ENCODE results near the gene RERE.
"Not testable (repeated sequence)": the region's sequence is repeated elsewhere in the genome, so short reads cannot be mapped to it uniquely, and the experiment has no call there.

The RERE gene

DNA sequence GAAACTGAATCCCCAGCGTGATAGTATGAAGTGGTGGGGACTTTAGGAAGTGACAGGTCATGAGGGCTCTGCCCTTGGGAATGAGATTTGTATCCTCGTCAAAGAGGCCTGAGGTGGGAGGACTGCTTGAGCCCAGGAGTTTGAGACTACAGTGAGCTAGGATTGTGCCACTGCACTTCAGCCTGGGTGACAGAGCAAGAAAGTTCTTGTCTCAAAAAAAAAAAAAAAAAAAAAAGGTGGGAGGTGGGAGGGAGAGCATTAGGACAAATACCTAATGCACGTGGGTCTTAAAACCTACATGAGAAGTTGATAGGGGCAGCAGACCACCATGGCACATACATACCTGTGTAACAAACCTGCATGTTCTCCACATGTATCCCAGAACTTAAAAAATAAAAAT, 24.0 kb upstream of the RERE start:
- DNase-seq = no peak
- no peak for ATAC-seq

DNA sequence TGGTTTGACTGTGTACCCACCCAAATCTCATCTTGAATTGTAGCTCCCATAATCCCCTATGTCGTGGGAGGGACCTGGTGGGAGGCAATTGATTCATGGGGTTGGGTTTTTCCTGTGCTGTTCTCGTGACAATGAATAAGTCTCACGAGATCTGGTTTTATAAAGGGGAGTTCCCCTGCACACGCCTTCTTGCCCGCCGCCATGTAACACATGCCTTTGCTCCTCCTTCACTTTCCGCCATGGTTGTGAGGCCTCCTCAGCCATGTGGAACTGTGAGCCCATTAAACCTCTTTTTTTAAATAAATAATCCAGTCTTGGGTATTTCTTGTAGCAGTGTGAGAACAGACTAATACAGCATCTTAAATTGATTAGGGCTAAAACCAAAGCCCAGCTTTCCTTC, 22.6 kb upstream of the RERE start:
- no peak for ATAC-seq

DNA sequence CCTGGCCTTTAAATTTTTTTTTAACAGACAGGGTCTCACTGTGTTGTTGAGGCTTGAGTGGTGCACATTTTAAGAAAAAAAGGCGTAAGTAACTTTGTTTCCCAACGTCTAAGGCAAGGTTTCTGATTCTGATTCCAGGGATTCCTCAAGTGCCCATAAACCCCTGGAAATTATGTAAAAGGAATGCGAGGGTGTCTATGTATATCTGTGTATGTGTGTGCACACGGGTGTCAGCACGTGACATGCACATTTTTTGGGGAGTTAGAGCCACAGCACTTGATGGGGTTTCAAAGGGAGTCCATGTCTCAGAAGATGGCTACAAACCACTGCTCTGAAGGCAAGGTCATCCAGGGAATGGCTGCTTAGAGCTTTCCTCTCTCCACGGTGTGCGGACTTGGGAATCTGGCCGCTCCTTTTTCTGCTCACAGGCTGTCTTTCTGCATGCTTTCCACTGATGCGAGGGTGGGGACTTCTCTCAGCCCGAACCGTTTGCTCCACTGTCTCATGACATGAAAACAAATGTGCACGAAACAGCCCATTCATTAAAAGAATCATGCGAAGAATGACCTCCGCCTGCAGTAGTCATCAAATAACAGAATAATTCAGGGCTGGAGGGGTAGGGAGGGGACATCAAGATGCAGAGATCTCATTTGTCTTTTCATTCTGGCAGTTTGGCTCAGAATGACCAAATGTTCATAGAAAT, 18.7 kb upstream of the RERE start:
- DNase-seq (no peak), ATAC-seq (no peak)

More for the DNA sequence above, 22.6 kb upstream of the RERE start:
- DNase-seq = no peak

DNA sequence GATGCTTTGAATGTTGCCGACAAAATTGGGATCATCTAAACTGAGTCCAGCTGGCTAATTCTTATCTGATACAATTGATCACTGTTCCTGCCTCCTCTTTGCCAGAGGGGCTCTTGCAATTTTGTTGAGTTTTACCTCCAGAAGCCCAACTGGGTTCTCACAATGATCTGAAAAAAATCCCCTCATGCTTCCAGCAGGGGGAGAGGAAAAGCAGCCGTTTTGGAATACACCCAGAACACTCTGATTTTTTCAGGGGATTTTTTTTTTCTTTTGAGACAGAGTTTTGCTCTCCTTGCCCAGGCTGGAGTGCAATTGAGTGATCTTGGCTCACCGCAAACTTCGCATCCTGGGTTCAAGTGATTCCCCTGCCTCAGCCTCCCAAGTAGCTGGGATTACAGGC, 13.9 kb upstream of the RERE start:
- ATAC-seq (no peak), DNase-seq (no peak)

DNA sequence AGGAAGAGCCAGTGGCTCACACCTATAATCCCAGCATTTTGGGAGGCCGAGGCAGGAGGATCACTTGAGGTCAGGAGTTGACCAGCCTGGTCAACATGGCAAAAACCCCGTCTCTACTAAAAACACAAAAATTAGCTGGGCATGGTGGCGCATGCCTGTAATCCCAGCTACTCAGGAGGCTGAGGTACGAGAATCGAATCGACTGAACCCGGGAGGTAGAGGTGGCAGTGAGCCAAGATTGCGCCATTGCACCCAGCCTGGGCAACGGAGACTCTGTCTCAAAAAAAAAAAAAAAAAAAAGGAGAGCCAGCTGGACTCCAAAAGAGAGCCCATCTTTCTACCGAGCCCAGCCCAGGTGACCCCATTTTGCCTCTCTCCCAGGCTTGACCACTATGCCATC, 13.3 kb upstream of the RERE start:
- not testable (repeated sequence) for DNase-seq, ATAC-seq

DNA sequence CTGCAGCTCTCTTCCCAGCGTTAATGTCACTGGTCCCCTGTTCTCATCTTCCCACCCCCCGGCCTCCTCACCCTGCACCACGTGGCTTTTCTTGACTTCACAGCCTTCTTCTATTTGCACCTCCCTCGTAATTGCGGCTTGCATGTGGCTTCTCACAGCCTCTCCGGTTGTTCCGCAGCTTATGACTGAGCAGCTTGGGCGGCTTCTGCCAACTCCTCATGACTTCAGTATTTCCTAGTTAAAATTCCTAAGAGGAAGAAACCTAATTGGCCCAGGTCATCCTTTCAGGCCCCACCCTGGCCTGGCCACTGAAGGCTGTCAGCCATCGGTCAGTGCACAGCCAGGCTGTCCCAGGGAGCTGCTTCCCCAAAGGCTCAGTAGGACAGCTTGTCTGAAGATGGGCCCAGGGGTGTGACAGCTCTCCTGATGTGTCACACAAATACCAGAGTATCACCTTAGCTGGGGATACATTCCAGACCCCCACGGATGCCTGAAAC, 8.6 kb upstream of the RERE start:
- ATAC-seq = no peak

DNA sequence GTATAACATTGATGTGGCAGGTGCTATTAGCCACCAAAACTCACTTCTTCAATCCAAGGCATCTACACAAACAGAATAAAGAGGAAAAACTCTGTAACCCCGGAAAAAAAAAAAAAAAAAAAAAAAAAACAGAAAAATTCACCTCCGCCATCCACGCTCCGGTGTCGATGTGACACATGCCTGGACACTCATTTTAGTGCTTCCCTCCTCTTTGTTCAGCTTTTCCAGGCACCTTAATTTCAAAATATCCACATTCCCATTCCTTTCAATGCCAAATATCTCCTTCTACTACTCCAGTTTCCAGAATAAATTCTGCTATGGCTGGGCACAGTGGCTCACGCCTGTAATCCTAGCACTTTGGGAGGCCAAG, 5.8 kb upstream of the RERE start:
- DNase-seq (no peak), ATAC-seq (no peak)

More for the DNA sequence above, 8.6 kb upstream of the RERE start:
- DNase-seq = no peak

DNA sequence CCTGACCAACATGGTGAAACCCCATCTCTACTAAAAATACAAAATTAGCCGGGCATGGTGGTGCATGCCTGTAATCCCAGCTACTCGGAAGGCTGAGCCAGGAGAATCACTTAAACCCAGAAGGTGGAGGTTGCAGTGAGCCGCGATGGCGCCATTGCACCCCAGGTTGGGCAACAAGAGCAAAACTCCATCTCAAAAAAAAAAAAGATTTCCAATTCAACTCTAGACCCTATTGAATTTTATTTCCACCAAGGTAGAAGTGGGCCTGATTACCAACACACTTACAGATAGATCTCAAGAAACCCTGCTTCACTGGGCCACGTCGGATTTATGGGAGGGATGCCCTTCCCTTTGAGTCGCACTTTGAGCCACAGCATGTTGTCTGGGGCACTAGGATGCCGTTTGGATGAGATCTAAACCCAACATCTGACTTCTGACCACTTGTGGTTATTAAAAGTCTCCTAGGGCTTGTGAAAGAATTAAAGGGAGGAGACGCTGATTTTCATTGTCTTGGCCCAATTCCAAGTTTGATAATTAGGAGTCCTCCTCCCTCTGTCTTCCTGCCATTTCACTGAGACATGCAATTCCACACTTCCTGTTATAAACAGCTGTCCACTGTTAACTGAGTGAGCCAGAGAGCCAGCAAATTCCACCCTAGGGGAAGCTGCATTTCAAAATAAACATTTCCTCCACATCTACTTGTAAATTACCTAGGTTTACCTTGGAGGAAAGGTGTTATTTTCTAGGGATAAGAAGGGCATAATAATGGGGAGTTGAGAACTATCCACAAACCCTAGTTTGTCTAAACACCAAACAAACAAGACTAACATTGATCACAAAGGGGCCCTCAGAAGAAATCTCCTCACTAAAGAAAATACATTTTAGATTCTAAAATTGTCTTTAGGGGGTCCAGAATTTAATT, 5.2 kb upstream of the RERE start:
- ATAC-seq (no peak), DNase-seq (no peak)

DNA sequence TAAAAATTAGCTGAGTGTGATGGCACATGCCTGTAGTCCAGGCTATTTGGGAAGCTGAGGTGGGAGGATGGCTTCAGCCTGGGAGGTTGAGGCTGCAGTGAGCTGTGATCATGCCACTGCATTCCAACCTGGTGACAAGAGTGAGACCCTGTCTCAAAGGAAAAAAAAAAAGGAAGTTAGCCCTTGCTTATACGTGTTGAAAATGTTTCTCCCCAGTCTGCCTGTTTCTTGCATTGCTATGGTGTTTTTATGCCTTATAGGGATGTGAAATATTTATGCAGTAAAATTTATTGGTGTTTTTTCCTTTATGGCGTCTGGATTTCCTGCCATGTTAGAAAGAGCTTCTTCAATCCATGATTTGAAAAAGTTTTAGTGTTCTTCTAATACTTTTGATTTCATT, 3.6 kb upstream of the RERE start:
- DNase-seq (no peak), ATAC-seq (no peak)

DNA sequence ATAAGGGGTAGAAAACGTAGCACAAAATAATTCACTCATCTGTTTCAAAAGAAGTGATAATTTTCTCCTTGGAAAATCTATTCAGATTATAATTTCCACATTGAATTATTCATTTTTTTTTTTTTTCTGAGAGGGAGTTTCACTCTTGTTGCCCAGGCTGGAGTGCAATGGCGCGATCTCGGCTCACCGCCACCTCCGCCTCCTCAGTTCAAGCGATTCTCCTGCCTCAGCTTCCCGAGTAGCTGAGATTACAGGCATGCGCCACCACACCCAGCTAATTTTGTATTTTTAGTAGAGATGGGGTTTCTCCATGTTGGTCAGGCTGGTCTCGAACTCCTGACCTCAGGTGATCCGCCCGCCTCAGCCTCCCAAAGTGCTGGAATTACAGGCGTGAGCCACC, 1.3 kb upstream of the RERE start:
- not testable (repeated sequence) for ATAC-seq, DNase-seq

DNA sequence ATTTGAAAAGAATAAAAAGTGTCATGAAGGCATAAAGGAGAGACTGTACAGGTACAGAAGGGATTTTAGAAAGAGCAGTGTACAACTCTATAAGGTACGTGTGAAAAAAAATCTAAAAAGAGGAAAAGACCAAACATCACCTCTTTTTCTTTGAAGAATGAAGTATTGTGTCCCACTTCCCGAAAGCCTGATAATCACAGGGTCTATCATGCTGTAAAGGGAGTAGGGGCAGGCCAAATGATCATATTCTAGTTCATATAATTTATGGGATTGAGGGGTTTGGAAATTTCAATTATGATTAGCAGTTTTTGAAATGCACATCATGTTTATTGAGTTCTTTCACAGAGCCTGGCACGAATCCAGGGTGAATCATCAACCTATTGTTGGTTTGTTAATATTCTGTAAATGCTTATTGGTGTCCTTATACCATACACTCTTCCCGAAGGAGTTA, 910 bp upstream of the RERE start:
- no peak for ATAC-seq
- peak; percentile 27 for DNase-seq

DNA sequence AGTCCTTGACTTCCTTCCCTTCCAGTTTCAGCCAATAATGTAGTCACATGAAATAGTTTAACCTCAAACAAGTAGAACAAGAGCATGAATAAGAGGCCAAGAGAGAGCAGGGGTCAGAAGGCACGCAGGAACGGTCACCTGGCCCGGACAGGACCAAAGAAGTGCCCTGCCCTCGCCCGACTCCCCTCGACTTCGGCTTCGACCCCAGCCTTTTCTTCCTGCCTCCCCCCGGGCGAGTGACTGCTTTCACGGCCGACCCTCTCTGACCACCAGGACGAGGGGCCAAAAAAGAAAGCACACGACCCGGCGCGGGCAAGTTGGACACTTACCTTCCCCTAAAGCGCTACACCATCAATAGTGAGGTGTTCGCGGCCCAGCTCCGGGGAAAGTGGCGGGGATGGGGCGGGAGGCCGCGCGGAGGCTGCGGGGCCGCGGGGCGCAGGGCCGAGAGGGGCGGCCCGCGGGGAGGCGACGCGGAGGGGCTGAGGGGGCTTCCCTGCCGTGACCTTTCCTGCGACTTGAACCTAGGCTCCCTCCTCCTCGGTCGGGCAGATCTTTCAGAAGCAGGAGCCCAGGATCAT, 519 bp downstream of the RERE start:
- ATAC-seq = peak; percentile 15
- peak; percentile 41 for DNase-seq

DNA sequence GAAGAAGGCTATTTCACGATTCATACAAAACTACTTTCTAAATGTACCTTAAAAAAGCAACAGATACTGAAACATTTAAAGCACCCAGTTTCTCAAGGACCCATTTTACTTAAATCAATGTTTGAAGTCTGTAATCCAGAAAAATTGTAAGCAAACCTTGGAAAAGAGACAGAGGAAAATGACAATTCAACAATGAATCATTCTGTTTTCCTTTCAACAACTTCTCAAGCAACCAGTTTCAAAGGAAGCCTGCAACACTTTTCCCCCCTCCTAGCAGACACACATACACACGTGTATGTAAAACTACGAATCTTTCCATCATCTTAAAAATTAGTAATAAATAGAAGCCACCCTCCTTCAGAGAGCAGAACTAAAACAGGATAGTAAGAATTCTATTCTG, 1.2 kb downstream of the RERE start:
- DNase-seq = no peak

DNA sequence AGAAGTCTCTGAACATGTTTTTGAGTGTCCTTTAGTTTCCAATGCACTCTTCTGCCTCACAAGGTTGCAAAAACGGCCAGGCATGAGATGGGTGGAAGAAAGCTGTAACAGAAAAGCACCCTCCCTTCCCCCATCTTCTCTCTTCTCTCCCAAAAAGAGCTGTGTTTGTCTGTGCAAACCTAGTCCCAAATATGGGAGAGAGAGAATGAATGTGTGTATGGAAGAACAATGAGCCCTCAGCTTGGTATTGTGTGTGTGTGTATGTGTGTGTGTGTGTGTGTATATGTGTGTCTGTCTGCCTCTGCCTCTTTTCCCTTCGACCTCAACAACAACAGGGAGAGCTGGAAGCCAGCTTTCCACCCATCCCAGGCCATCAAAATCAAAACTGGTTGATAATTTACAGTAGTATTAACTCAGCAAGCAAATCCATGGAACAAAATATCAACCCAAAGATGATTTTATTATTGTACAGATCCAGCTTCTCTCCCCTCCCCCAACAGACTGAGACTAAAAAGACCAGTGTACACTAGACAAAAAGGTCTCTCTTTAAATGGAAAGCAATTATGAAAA, 1.8 kb downstream of the RERE start:
- no peak for ATAC-seq
- no peak for DNase-seq

More for the DNA sequence above, 1.2 kb downstream of the RERE start:
- ATAC-seq = no peak

DNA sequence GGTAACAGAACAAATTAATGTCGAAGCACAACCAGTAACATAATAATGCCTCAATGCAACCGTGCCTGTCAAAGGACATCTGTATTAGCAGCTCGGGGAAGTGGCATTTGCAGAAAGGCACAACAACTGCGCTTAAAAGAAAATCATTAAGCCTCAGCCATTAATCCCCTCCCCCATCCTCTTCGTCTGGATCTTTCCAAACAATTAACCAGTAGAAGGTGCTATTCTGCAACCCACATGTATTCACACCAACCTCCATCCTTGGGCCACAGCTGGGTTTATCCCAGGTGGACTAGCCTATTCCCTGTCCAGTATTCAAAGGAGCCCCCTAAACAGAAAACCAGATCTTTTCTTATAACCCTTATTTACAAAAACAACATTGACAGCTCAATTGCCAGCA, 2.6 kb downstream of the RERE start:
- ATAC-seq (no peak), DNase-seq (no peak)

DNA sequence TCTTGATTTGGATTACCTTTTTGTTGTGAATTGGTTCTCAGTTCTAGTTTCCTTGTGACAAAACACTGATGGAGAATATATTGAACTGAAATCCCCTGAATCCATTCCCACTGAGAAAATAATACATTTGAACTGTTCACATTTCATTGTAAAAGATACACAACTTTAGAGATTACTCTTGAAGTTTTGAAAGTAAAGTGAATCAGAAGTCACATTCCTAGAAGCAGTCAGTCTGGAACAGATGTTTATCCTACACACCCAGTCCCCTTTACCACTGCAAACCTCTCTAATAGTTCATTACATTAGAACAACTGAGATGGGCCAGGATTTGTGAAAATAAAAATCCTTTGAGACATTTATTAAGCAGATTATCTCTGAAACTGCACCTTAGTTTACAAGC, 3.4 kb downstream of the RERE start:
- no peak for ATAC-seq

DNA sequence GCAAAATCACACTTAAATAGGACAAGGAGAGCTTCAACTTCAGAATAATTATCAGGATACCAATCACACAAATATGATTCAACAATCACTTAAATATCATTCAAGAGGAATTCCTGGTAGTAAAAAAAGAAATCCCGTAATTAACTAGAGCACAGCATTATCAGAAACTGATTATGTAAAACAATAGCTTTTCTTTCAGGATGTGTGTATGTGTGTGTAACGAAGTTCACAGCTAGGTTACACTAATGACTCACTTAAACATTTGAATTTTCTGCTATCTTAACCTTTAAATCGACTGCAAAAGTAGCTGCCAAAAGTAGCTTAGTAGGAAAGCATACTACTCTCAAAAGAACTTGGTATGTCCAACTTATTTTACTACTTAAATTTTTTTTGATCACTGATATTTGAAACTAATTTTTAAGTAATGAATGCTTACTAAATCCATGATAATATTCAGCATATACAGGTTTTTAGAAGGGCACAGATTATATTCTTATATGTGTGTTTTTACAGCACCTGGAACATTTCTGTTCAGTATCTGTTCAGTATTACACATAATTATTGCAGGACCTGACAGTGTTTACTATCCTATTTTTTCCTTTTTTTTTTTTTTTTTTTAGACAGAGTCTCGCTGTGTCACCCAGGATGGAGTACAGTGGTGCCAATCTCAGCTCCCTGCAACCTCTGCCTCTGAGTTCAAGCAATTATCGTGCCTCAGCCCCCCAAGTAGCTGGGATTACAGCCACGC, 4.2 kb downstream of the RERE start:
- DNase-seq (no peak), ATAC-seq (no peak)

More for the DNA sequence above, 3.4 kb downstream of the RERE start:
- no peak for DNase-seq

DNA sequence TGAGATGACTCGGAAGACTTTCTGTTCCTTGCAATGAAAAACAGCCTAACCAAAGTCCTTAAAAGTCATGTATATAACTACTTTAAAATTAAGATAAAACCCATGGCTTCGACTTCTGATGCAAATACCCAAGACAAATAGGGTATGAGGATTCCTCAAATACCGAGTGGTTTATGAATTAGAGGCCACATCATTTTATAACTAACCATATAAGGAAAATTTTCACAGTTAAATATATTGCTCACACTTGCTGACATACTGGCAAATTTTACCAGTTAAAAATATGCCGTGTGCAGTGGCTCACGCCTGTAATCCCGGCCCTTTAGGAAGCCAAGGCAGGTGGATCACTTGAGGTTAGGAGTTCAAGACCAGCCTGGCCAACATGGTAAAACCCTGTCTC, 5.4 kb downstream of the RERE start:
- DNase-seq (no peak), ATAC-seq (no peak)

DNA sequence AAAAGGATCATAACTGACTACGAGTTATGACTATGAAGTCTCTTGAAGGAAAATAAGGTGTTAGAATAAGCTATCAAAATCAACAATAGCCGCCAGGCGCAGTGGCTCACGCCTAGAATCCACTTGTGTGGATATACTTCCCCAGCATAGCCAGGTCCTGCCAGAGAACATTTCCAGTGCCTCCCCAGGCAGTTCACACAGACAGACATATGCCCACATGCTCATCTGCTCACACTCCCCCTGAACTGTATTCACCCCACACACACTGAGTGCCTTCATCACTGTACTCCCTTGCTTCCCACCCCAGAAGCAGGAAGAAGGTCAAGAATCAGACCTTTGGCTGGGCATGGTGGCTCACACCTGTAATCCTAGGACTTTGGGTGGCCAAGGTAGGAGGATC, 6.5 kb downstream of the RERE start:
- no peak for DNase-seq
- ATAC-seq = no peak

DNA sequence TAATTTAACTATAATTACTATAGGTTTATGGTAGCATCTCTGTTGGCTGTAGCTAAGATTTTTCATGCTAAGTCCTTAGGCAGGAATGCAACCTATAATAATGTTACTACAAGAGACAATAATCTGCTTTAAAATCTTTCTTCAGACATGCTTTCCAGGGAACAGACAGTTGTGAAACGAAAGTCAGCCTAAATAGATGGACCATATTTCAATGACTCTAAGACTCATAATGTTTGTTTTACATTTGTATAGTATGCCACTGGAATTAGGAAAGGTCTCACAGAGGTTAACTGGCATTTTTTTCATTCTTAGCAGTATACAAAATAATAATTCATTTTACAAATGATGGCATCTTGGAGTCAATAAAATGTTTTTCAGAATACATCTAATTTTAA, 8.1 kb downstream of the RERE start:
- ATAC-seq (no peak), DNase-seq (no peak)

DNA sequence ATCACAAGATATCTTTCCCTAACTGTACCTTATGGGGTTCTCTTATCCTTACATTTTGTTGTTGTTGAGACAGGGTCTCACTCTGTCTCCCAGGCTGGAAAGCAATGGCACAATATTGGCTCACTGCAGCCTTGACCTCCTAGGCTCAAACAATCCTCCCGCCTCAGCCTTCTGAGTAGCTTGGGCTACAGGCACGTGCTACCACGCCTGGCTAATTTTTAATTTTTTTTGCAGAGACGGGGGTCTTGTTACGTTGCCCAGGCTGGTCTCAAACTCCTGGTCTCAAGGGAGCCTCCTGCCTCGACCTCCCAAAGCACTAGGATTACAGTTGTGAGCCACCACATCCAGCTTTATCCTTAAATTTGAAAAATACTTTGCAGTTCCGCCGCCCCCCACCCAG, 10.4 kb downstream of the RERE start:
- no peak for ATAC-seq
- no peak for DNase-seq

DNA sequence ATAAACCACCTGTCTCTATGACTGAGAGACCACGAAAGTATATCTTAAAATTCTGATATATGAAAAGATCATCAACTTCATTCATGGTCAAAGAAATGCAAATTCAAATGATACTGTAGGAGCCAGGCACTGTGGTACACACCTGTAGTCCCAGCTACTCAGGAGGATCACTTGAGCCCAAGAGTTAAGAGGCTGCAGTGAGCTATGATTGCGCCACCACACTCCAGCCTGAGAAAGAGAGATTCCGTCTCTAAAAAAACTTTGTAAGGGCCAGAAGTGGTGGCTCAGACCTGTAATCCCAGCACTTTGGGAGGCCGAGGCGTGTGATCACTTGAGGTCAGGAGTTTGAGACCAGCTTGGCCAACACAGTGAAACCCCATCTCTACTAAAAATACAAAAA, 17.0 kb downstream of the RERE start:
- ATAC-seq (no peak), DNase-seq (no peak)

All from stimulated activated naive CD8-positive, alpha-beta T cell treated with anti-CD3 and anti-CD28 coated beads, Interleukin-15, Interleukin-2, amounts not matched to agents 100 U/mL and 50 U/mL, for 24 hours (primary cell).